T-helper 2 cell treated with Interferon-gamma antibody and Interleukin-4, amounts not matched to agents 100 ng/mL and 5 ng/mL, for 36 hours (primary cell): ENCODE data around the gene ADD1. TPM values are rescaled to one million over a fixed set of nuclear protein-coding genes. Genes with fewer than 3 reads are reported as not detected.
"Not testable (repeated sequence)": the region's sequence is repeated elsewhere in the genome, so short reads cannot be mapped to it uniquely, and the experiment has no call there.

Source experiments
- intact Hi-C: fragments of 100-400 bp; cut with micrococcal nuclease; formaldehyde crosslinking; loops from one replicate; pipeline ENCODE4 v1.15.1; 2023
- total RNA-seq: library from RNA; stranded (reverse); gene quantifications from 2 replicates; pipeline ENCODE4 v1.2.3, GENCODE V29; 2022

ADD1 gene
- total RNA-seq, 1 donor from 2014 or later, result 250 TPM

GRCh38 chr4:2940267-2941137 is 96.9 kb downstream of the ADD1 start:
- intact Hi-C loops, result no loop called here

GRCh38 chr4:2941138-2942036 is 97.7 kb downstream of the ADD1 start:
- intact Hi-C loops, result no loop called here

- intact Hi-C loops, result no loop called here
These were observed 98.4 kb downstream of the ADD1 start for GRCh38 chr4:2942037-2942531.

- intact Hi-C loops, result no loop called here
These were observed 99.1 kb downstream of the ADD1 start for GRCh38 chr4:2942532-2943363.

- intact Hi-C loops, result no loop called here
These were observed 99.9 kb downstream of the ADD1 start for GRCh38 chr4:2943364-2944090.

GRCh38 chr4:2944091-2944482 is 100.4 kb downstream of the ADD1 start:
- intact Hi-C loops, result no loop called here

- intact Hi-C loops, result no loop called here
These were observed 101.2 kb downstream of the ADD1 start for GRCh38 chr4:2944586-2945526.

- intact Hi-C loops, result not testable (repeated sequence)
These were observed 102.3 kb downstream of the ADD1 start for GRCh38 chr4:2945619-2946604.

- intact Hi-C loops, result no loop called here
These were observed 103.4 kb downstream of the ADD1 start for GRCh38 chr4:2946812-2947600.

GRCh38 chr4:2947926-2948325 is 104.3 kb downstream of the ADD1 start:
- intact Hi-C loops, result no loop called here

- intact Hi-C loops, result no loop called here
These were observed 105.5 kb downstream of the ADD1 start for GRCh38 chr4:2948895-2949781.

- intact Hi-C loops, result no loop called here
These were observed 106.1 kb downstream of the ADD1 start for GRCh38 chr4:2949782-2950125.

- intact Hi-C loops, result no loop called here
These were observed 106.8 kb downstream of the ADD1 start for GRCh38 chr4:2950221-2950989.

GRCh38 chr4:2953496-2953895 is 109.9 kb downstream of the ADD1 start:
- intact Hi-C loops, result no loop called here

- intact Hi-C loops, result loop anchor here (1.0 to 2.0 kb wide), 2 partner anchors 8 to 18 kb away; no protein-coding TSS in a partner anchor
These were observed 110.9 kb downstream of the ADD1 start for GRCh38 chr4:2954358-2955185.
